ENCODE measurements around the gene SELENOV. TPM values are rescaled to one million over a fixed set of nuclear protein-coding genes. Genes with fewer than 3 reads are reported as not detected.
A peak's percentile ranks its signal among the peaks of the same experiment; 100 is the strongest.

SELENOV gene
- total and polyA plus RNA-seq, 9 of the 15 experiments (the other 6 are each of a cell fraction or from before 2014, with no cell fraction given), result 0.04 to 0.09 (median 0.06) TPM; not detected in 4

GRCh38 chr19:39480337-39481228 lies 34.4 kb upstream of the SELENOV start, which contains the start of gene TIMM50:
Gene TIMM50, plus strand, starts transcription at chr19:39480838. Its CDS starts 16 bp downstream, at chr19:39480854.
- in situ Hi-C loops (cut with MboI) (no loop called here), intact Hi-C loops (cut with micrococcal nuclease) (loop anchor here (2.0 to 5.0 kb wide), 2 partner anchors 18 to 33 kb away; partner anchors contain the start of genes DLL3 and SUPT5H)
- H3K27me3 ChIP-seq (ENCODE audit: control insufficient read depth in 2 of 2, insufficient read depth in 2 of 2, low read length in 2 of 2), result no peaks in the 10 kb centered on the region
- CTCF ChIA-PET (ENCODE audit: low intra/inter-chr PET ratio), result no interaction called here
- peak; percentile 100 for FAIRE-seq
- 0 out of 2 replicates have a peak, but pooled peaks cover 9% of the 10 kb centered on the region for H4K20me1 ChIP-seq (replicated peaks; ENCODE audit: control insufficient read depth, insufficient read depth, low read length)
- peaks cover 10 to 17% of the 10 kb centered on the region in 2 experiments; a peak in 4 of 5 replicates for H3K4me1 ChIP-seq (replicated peaks in 1 of 2; ENCODE audit: control insufficient read depth in 2 of 2, insufficient read depth in 2 of 2, low read length in 2 of 2)
- H3K9me1 ChIP-seq (ENCODE audit: control insufficient read depth, insufficient read depth, low read length), result no peaks in the 10 kb centered on the region
- peaks cover 53% of the 10 kb centered on the region for H3K36me3 ChIP-seq (ENCODE audit: control insufficient read depth, insufficient read depth, low read length)
- H3K4me3 ChIP-seq, result peak within 1 kb of the TSS; percentile 94
- peak within 1 kb of the TSS; percentile 92 for H3K27ac ChIP-seq (ENCODE audit: extremely low read depth, low read depth, low read length)
- peak within 1 kb of the TSS; percentile 93 for H2AFZ ChIP-seq (ENCODE audit: low read depth, low read length)
- no peaks in the 10 kb centered on the region for H3K9me3 ChIP-seq (replicated peaks; ENCODE audit: control insufficient read depth, insufficient read depth, low read depth, low read length)
- WGBS (ENCODE audit: insufficient coverage, low coverage, missing lambda C conversion rate), result under 1% methylated on average over 59 of the region's 62 CpGs
- peak; percentile 91 to 100 (median 94) for DNase-seq (ENCODE audit: extremely low read depth in 1 of 4, low spot score in 3 of 4)
- peaks cover 33% of the 10 kb centered on the region for H3K79me2 ChIP-seq (ENCODE audit: control insufficient read depth, insufficient read depth, low read length)
- BruUV-seq (replicated peaks), result no TSS peak
- H3K9ac ChIP-seq (ENCODE audit: insufficient read depth in 1 of 2, low read depth in 2 of 2, low read length in 2 of 2), result peak within 1 kb of the TSS; percentile 98 to 99
- POLR2A ChIA-PET, result interaction anchor here (0.6 to 1.5 kb wide), 15 partner anchors 9 to 105 kb away, joined by 3 to 15 read pairs (median 3); partner anchors contain the start of genes DLL3, RPS16 and SUPT5H
- peak within 1 kb of the TSS; percentile 92 for H3K4me2 ChIP-seq (ENCODE audit: insufficient read depth, low read length)
- ATAC-seq, result peak; percentile 96
- TF ChIP-seq RUNX1 (IDR thresholded peaks at IDR 0.05; ENCODE audit: low read depth) (peak; percentile 67; the same call in 1 of the 2 replicates), SP2 (IDR thresholded peaks at IDR 0.05; ENCODE audit: extremely low read depth, low read depth, low read length, poor library complexity, severe bottlenecking) (peak; percentile 42), NR1H2 (CRISPR knock-in tag; IDR thresholded peaks at IDR 0.05) (no peak; the same call in 1 of the 2 replicates), ATF1 (CRISPR knock-in tag; IDR thresholded peaks at IDR 0.05) (peak; percentile 35; the same call in 1 of the 2 replicates), ATF1 (tag; IDR thresholded peaks at IDR 0.05) (peak; percentile 96), TGIF2 (CRISPR knock-in tag; IDR thresholded peaks at IDR 0.05) (no peak), MTA3 (IDR thresholded peaks at IDR 0.05; ENCODE audit: borderline replicate concordance) (peak; percentile 100), ZEB2 (IDR thresholded peaks at IDR 0.05) (peak; percentile 31; the same call in 1 of the 2 replicates), CHD7 (IDR thresholded peaks at IDR 0.05; ENCODE audit: low read depth, low read length) (no peak), TARDBP (IDR thresholded peaks at IDR 0.05) (0 out of 2 replicates have a peak, but pooled peaks have one; percentile 23), PHB (CRISPR knock-in tag; IDR thresholded peaks at IDR 0.05) (no peak)

Data from K562 (cell line).